HG03432 (cell line): ENCODE data around the gene MAP7D2.
A peak's percentile ranks its signal among the peaks of the same experiment; 100 is the strongest.

Experiments
- ATAC-seq: cut with Tn5 transposase; IDR thresholded peaks from one replicate; pipeline ENCODE4 v1.9.1; 2021; ENCODE audit warnings: mild to moderate bottlenecking, moderate library complexity; ENCODE audit not compliant: unreplicated experiment

MAP7D2 gene

DNA sequence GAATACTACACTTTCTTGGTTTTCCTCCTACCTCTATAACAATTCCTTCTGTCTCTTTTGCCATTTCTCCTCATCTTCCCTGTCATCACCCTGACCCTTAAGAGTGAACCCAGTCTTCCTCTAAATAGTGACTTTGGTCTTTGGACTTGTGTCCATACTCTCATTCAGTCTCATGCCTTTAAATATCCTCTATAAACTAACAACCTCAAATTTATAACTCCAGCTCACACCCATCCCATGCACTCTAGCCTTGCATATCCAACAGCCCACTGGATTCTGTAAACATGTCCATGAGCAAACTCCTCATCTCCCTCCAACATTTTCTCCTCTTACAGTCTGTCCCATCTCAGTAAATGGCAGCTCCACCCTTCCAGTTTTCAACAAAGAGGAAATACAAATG is 140.9 kb downstream of the MAP7D2 start:
- ATAC-seq: no peak

DNA sequence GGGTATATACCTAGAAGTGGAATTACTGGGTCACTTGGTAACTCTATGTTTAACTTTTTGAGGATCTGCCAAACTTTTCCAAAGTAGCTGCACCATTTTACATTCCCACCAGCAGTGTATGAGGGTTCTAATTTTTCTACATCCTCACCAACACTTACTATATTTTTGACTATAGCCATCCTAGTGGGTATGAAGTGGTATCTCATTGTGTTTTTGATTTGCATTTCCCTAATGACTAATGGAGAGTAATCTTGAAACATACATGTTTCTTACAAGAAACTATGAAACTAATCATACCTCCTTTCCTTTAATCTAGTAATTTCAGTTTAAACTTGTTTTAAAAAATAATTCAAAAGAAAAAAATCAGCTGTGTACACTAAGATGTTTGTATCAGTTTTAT is 143.7 kb downstream of the MAP7D2 start:
- ATAC-seq: no peak

DNA sequence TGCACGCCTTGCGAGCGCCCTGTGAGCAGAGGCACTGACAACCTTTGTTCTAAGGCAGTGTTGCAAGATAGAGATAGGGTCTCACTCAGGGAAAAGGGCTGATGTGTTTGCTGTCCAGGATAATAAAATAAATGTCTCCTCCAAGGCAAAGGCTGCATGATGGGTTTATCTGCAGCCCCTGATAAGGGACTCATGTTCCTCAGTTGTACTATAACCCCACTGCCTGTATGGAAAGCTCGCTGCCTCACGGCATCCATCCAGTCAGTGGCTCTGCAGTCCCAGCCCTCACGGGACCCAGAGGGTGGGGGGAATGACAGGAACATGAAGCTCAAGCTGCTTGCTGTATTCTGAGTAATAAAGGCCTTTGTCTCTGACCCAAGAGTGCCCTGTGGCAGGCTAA is 148.4 kb downstream of the MAP7D2 start:
- no peak for ATAC-seq

DNA sequence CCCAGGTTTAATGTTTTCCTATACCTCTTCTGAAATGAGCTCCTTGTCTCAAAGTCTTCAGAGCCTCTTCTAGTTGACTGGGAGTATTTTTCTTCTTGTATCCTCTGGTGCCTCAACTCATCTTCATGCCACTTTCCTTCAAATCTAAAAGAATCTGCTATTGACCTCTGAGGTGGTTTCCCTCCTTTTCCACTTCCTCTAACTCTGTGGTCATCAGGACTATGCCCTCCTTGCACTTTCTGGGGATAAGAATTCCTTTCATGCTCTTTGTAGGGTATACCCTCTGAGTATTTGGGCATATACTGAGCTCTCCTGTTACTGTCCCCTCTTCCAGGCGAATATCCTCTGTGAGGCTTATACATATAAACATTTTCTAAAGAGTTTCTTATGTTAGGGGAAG is 150.7 kb downstream of the MAP7D2 start:
- no peak for ATAC-seq

DNA sequence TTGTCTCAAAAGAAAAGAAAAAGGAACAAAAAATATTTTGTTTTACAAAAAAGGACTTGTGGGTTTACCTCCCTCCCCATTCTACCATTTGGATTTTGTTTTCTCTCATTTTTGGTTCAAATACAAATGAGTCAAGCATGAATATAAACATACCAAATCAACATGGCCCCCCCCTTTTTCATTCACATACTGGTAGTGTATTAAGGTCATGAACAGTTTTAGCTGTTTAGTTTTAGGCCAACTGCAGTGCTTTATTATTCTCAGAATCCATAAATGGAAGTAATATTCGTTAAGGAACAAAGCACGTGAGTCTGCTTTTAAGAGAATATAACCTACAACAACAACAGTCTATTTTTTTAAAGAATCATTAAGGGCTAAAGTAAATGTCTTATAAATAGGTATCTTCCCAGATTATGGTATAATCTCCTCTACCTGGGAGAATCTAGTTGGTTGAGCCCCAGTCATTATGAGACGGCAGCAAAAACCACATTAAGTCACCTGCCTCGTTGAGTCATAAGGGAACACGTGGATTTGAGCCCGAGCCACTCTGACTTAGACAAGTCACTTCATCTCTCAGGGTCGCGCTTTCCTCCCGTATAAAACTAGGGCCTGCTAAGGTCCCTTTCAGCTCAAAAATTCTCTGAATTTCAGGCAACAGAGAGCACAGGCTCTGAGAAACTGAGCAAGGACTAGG is 152.5 kb downstream of the MAP7D2 start:
- peak; percentile 74 for ATAC-seq

DNA sequence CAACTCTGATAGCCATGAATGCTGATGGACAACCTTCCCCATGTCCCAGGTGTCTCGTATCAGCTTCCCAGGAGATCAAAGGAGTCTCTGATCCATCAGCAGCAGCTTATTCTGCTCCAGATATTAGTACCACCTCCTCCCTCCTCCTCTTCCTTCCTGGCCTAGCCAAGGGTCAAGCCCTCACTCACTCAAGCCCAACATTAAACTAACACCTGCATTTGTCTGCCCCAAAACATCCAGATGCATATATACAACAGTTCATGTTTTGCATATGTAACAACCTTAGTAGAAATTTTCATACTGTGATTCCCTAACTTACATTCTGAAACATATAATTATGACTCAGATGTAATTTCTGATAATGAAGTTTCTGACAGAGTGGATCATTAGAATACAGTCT is 155.8 kb downstream of the MAP7D2 start:
- ATAC-seq: no peak

DNA sequence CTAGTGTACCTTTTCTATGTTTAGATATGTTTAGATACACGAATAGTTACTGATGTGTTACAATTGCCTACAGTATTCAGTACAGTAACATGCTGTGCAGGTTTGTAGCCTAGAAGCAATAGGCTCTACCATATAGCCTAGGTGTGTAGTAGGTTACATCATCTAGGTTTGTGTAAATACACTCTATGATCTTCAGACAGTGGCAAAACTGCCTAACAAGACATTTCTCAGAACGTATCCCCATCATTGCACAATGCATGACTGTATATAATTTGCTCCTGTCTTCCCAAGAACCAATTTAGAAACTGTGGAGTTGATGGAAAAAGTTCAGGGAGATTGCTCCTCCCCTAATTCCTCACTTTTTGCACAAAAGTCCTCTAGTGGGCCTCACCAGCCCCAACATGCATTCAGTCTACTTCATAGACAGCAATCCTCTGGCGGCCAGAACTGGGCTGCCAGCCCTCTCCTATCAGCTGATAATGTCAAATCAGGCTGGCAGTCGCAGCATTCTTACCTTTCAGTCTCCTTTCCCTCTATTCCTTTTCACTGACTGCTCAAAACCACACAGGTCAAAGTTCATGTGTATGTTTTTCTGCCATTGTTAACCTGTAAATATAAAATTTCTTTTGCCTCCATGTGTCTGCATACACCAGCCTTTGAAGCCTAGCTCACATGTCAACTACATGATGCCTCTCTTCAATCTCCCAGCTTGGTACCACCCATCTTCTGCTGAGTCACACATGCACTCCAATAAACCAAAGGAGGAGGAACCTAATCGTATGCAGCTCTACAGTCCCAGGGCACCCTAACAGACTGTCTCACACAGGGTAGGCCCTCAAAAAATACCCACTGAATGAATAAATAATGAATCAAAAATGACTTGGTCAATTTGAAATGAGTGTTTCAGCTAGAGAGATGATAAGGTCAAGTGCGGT is 157.9 kb downstream of the MAP7D2 start:
- ATAC-seq: no peak

DNA sequence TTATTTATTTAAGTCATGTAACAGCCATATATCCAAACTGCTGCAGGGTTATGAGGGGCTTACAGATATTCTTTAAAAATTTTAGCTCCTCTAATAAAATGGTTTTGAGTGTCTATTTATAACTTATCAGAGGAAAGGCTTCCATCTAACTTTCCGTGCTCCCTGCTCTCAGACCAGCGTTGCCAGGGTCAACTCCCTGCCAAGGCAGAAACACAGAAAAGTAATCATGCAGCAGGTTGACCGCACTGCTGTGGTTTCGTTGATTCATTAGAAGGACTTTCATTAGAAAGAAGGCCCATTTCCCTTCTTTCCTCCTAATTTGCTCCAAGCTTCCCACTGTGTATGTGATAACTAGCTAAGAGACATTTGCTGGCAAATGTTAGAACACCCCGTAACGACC is 159.8 kb downstream of the MAP7D2 start:
- no peak for ATAC-seq
